Central memory CD8-positive, alpha-beta T cell (primary cell): ENCODE results near the gene GK.
"Not testable (repeated sequence)": the region's sequence is repeated elsewhere in the genome, so short reads cannot be mapped to it uniquely, and the experiment has no call there.

Experiments used
- ATAC-seq: fragments of 150-1000 bp; cut with Tn5 transposase; replicated peaks from 2 replicates; pipeline ENCODE4 v1.10.0; 2022; ENCODE audit warnings: mild to moderate bottlenecking, moderate FRiP score, moderate number of reproducible peaks; ENCODE audit not compliant: poor library complexity, severe bottlenecking; ENCODE audit errors: extremely low read depth
- DNase-seq, 2 donors: peaks; one replicate each; pipeline ENCODE4 v3.0.0; 2021; ENCODE audit warnings: low spot score in 2 of 2
- H3K27ac Mint-ChIP-seq: one replicate; pipeline ENCODE4 v1.8.0; 2022; ENCODE audit warnings: low read depth, mild to moderate bottlenecking, moderate library complexity, mixed read lengths
- H3K27me3 Mint-ChIP-seq: one replicate; pipeline ENCODE4 v1.8.0; 2022; ENCODE audit warnings: mixed read lengths
- H3K36me3 Mint-ChIP-seq: one replicate; pipeline ENCODE4 v1.8.0; 2022; ENCODE audit warnings: mild to moderate bottlenecking, moderate library complexity, mixed read lengths; ENCODE audit not compliant: insufficient read depth
- H3K4me1 Mint-ChIP-seq: one replicate; pipeline ENCODE4 v1.8.0; 2022; ENCODE audit warnings: mixed read lengths
- H3K4me3 Mint-ChIP-seq: one replicate; pipeline ENCODE4 v1.8.0; 2022; ENCODE audit warnings: mild to moderate bottlenecking, moderate library complexity, mixed read lengths
- H3K9me3 Mint-ChIP-seq: one replicate; pipeline ENCODE4 v1.8.0; 2022; ENCODE audit warnings: mixed read lengths

The GK gene

DNA sequence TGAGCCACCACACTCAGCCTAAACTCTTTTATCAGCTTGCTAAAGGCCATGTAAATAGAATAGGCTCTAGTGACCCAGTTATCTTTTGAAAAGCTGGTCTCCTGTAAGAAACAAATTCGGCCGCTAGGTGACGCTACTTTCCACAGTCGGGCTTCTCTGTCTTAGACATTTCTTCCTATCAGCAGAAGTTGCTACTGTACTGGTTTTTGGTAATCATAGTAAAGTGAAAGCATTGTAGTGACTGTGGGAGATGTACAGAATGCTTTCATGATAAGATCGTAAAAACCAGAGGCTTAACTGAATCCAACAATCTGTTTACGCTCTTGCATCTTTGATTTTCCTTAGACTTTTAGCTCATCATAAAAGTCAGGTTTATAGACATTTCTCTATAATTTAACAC, 82.6 kb downstream of the GK start:
- no peaks in the 10 kb centered on the region for H3K9me3 Mint-ChIP-seq
- DNase-seq = peak; percentile 24 to 39
- no peak overlapping the region for H3K4me3 Mint-ChIP-seq
- no peaks in the 10 kb centered on the region for H3K4me1 Mint-ChIP-seq
- H3K36me3 Mint-ChIP-seq = no peaks in the 10 kb centered on the region
- peak; percentile 40 for ATAC-seq
- H3K27ac Mint-ChIP-seq = no peak overlapping the region
- no peaks in the 10 kb centered on the region for H3K27me3 Mint-ChIP-seq

DNA sequence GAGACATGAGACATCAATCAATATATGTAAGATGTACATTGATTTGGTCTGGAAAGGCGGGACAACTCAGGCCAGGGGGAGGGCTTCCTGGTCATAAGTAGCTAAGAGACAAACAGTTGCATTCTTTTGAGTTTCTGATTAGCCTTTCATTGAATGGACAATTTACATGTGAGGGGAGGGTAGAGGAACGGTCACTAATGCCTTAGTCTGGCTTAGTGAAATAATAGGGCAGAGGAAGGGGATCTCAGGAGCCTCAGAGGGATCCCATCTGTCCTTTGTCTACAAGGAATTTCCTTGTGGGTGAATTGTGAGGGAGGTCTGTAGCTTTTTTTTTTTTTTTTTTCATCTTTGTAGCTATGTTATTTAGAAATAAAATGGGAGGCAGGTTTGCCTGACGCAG, 88.3 kb downstream of the GK start:
- Mint-ChIP-seq H3K27ac (no peak overlapping the region), H3K27me3 (no peaks in the 10 kb centered on the region)

DNA sequence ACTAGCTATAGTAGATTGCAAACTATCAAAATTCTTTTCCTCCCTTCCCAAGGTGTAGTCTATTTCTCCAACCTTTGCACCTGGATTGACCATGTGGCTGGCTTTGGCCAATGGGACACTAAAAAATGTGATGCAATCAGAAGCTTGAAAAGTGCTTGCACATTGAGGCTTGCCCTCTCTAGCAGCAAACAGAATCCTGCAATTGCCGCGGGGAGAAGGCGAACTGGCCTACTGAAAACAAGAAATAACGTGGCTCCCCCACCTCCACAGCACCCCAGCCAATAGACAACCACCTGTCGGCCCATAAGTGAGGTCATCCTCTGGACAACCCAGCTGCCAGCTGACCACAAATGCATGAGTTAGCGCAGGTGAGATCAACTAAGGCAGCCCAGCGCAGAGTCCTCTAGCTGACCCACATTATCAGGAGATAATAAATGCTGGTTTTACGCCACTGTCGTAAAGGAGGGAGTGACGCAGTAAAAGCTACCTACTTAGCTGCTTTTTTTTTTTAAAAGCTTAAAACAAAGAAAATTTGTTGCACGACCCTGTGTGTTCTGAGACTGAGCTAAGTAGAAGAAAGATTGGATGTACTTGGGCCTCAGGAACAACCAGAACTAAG, 95.2 kb downstream of the GK start:
- Mint-ChIP-seq H3K27ac (no peak overlapping the region), H3K36me3 (no peaks in the 10 kb centered on the region), H3K4me1 (no peaks in the 10 kb centered on the region), H3K4me3 (no peak overlapping the region), H3K27me3 (no peaks in the 10 kb centered on the region), H3K9me3 (no peaks in the 10 kb centered on the region)
- ATAC-seq = no peak
- no peak for DNase-seq

More for the DNA sequence above, 88.3 kb downstream of the GK start:
- H3K36me3 Mint-ChIP-seq = no peaks in the 10 kb centered on the region
- H3K4me1 Mint-ChIP-seq = no peaks in the 10 kb centered on the region
- ATAC-seq (no peak), DNase-seq (no peak)
- no peaks in the 10 kb centered on the region for H3K9me3 Mint-ChIP-seq
- no peak overlapping the region for H3K4me3 Mint-ChIP-seq

DNA sequence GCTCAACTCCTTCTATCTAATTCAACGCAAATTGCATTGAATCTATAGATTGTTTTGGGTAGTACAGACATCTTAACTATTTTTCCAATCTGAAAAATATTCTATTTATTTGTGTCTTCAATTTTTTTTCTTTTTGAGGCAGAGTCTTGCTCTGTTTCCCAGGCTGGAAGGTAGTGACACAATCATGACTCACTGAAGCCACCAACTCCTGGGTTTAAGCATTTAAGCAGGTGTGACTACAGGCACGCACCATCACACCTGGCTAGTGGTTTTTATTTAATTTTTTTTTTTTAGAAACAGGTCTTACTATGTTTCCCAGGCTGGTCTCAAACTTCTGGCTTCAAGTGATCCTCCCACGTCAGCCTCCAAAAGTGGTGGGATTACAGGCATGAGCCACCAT, 98.3 kb downstream of the GK start:
- no peaks in the 10 kb centered on the region for H3K36me3 Mint-ChIP-seq
- DNase-seq (no peak), ATAC-seq (no peak)
- no peaks in the 10 kb centered on the region for H3K27me3 Mint-ChIP-seq
- no peak overlapping the region for H3K4me3 Mint-ChIP-seq
- H3K9me3 Mint-ChIP-seq = no peaks in the 10 kb centered on the region
- H3K4me1 Mint-ChIP-seq = no peaks in the 10 kb centered on the region
- H3K27ac Mint-ChIP-seq = no peak overlapping the region

DNA sequence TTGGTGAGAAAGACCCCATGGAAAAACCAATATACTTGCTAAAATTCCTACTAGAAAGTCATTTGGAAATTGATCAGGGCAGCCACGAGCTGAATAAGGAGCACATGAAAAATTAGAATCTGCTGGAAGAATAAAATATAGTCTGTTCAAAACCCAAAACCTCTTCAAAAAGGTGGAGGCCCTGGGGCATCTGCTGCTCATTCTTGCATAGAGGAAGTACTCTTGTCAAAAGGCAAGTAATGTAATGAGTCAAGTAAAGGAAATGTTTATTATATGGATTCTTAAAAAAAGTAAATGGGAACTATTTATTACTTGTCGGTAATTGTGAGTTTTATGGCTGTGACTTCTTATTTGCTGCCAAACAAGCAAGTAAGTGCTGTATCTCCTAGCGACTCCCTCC, 109.5 kb downstream of the GK start:
- DNase-seq = no peak
- no peaks in the 10 kb centered on the region for H3K27me3 Mint-ChIP-seq

DNA sequence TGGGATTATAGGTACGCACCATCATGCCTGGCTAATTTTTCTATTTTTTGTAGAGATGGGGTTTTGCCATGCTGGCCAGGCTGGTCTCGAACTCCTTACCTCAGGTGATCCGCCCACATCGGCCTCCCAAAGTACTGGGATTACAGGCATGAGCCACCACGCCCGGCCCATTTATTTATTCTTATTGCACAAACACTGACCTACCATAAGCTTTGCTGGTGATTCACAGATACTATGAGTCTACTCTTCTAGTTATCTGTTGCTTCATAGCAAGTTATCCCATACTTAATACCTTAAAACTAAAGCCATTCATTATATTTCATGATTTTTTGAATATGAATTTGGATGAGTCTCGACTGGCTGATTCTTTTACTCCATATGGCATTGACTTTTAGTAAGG, 120.5 kb downstream of the GK start:
- H3K9me3 Mint-ChIP-seq, H3K4me1 Mint-ChIP-seq, H3K4me3 Mint-ChIP-seq, ATAC-seq, H3K27ac Mint-ChIP-seq, H3K36me3 Mint-ChIP-seq, DNase-seq: not testable (repeated sequence)
- peaks cover 12% of the 10 kb centered on the region for H3K27me3 Mint-ChIP-seq

More for the DNA sequence above, 109.5 kb downstream of the GK start:
- H3K9me3 Mint-ChIP-seq = no peaks in the 10 kb centered on the region
- no peak overlapping the region for H3K27ac Mint-ChIP-seq
- no peak overlapping the region for H3K4me3 Mint-ChIP-seq
- ATAC-seq = no peak
- H3K36me3 Mint-ChIP-seq = no peaks in the 10 kb centered on the region
- H3K4me1 Mint-ChIP-seq = no peaks in the 10 kb centered on the region

DNA sequence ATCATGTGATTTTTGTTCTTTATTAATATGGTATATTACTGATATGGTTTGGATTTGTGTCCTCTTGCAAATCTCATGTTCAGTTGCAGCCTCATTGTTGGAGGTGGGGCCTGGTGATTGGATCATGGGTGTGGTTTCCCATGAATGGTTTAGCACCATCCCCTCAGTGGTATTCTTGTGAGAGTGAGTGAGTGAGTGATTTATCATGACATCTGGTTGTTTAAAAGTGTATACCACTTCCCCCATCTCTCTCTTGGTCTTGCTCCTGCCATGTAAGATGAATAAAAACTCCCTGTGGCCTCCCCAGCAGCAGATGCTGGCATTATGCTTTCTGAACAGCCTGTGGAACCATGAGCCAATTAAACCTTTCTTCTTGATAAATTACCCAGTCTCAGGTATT, 124.4 kb downstream of the GK start:
- H3K27me3 Mint-ChIP-seq = peaks cover 28% of the 10 kb centered on the region
- H3K4me3 Mint-ChIP-seq = no peak overlapping the region
- no peak for DNase-seq
- no peak for ATAC-seq
- H3K27ac Mint-ChIP-seq = no peak overlapping the region
- H3K4me1 Mint-ChIP-seq = no peaks in the 10 kb centered on the region
- H3K36me3 Mint-ChIP-seq = no peaks in the 10 kb centered on the region
- H3K9me3 Mint-ChIP-seq = no peaks in the 10 kb centered on the region

DNA sequence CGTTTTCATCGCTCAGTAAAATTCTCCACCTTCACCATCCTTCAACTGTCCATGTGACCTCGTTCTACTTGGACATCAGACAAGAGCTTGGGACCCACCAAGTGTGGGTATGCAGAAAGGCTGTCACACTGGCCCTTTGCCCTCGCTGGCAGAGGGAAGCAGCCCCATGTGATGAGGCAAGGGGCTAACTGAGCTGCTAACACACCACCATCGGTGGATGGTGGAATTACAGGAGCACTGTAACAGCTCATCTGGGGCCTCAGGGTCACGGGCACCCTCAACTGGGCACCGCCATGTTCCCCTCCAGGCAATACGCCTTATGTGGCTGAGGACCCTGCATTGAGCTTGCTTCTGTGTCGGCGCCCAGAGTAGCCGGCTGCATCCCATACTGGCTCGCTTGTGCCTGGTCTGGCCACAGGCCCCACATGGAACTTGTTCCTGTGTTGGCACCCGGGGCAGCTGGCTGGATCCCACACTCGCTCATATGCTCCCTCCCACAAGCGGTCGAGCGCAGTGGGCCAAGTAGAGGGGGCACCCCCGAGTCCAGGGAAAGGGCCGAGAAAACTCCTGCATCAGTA, 126.3 kb downstream of the GK start:
- ATAC-seq (no peak), DNase-seq (no peak)
- Mint-ChIP-seq H3K27ac (no peak overlapping the region), H3K9me3 (no peaks in the 10 kb centered on the region), H3K4me3 (no peak overlapping the region), H3K27me3 (peaks cover 28% of the 10 kb centered on the region), H3K36me3 (no peaks in the 10 kb centered on the region), H3K4me1 (no peaks in the 10 kb centered on the region)
